Nephron (organoid): ENCODE data around the gene LYSET.
"Not testable (repeated sequence)": the region's sequence is repeated elsewhere in the genome, so short reads cannot be mapped to it uniquely, and the experiment has no call there.

Experiments used
- H3K27ac Mint-ChIP-seq, 3 experiments: 2 replicates each; pipeline ENCODE4 v1.8.0; 2020; ENCODE audit warnings: mixed read lengths in 3 of 3, mild to moderate bottlenecking in 2 of 3, moderate library complexity in 1 of 3
- H3K27me3 Mint-ChIP-seq: 2 replicates; pipeline ENCODE4 v1.8.0; 2021; ENCODE audit warnings: low read depth, mild to moderate bottlenecking, moderate library complexity, mixed read lengths
- H3K36me3 Mint-ChIP-seq: 2 replicates; pipeline ENCODE4 v1.8.0; 2020; ENCODE audit warnings: low read depth, mixed read lengths
- H3K4me1 Mint-ChIP-seq: 2 replicates; pipeline ENCODE4 v1.8.0; 2020; ENCODE audit warnings: mixed read lengths
- H3K4me3 Mint-ChIP-seq, 3 experiments: 2 replicates each; pipeline ENCODE4 v1.8.0; 2020; ENCODE audit warnings: mild to moderate bottlenecking in 3 of 3, mixed read lengths in 3 of 3, moderate library complexity in 2 of 3
- H3K9me3 Mint-ChIP-seq: 2 replicates; pipeline ENCODE4 v1.8.0; 2020; ENCODE audit warnings: mixed read lengths
- CTCF ChIP-seq, 3 experiments: fragments of 200-600 bp; sonication (generic); IDR thresholded peaks; one replicate each; pipeline ENCODE4 v1.5.0; 2021; ENCODE audit warnings: antibody characterized with exemption in 3 of 3; ENCODE audit not compliant: unreplicated experiment in 3 of 3

LYSET gene

GRCh38 chr14:93156693-93157369 lies 28.3 kb upstream of the LYSET start:
- TF ChIP-seq CTCF (IDR thresholded peaks at IDR 0.05; ENCODE audit: unreplicated experiment in 3 of 3) = no peak
- Mint-ChIP-seq H3K4me3 (no peak overlapping the region), H3K36me3 (no peaks in the 10 kb centered on the region), H3K27ac (no peak overlapping the region), H3K9me3 (no peaks in the 10 kb centered on the region), H3K27me3 (peaks cover 3% of the 10 kb centered on the region), H3K4me1 (no peaks in the 10 kb centered on the region)

GRCh38 chr14:93158349-93158748 lies 26.8 kb upstream of the LYSET start:
- H3K36me3 Mint-ChIP-seq, H3K27ac Mint-ChIP-seq, H3K27me3 Mint-ChIP-seq, H3K9me3 Mint-ChIP-seq, H3K4me3 Mint-ChIP-seq, H3K4me1 Mint-ChIP-seq: not testable (repeated sequence)

- not testable (repeated sequence) for H3K9me3 Mint-ChIP-seq, H3K4me3 Mint-ChIP-seq, H3K27me3 Mint-ChIP-seq, H3K36me3 Mint-ChIP-seq, H3K4me1 Mint-ChIP-seq, H3K27ac Mint-ChIP-seq
Observed at GRCh38 chr14:93159625-93160352, 25.3 kb upstream of the LYSET start.

GRCh38 chr14:93160353-93160801 lies 24.7 kb upstream of the LYSET start:
- Mint-ChIP-seq H3K4me3 (no peak overlapping the region), H3K4me1 (no peaks in the 10 kb centered on the region), H3K27me3 (no peaks in the 10 kb centered on the region), H3K27ac (no peak overlapping the region), H3K9me3 (no peaks in the 10 kb centered on the region), H3K36me3 (no peaks in the 10 kb centered on the region)
- TF ChIP-seq CTCF (IDR thresholded peaks at IDR 0.05; ENCODE audit: unreplicated experiment in 3 of 3) = peak; percentile 34 to 50 (median 42)

- H3K9me3 Mint-ChIP-seq = no peaks in the 10 kb centered on the region
- H3K4me1 Mint-ChIP-seq = no peaks in the 10 kb centered on the region
- H3K27me3 Mint-ChIP-seq = no peaks in the 10 kb centered on the region
- H3K4me3 Mint-ChIP-seq = no peak overlapping the region
- no peaks in the 10 kb centered on the region for H3K36me3 Mint-ChIP-seq
- H3K27ac Mint-ChIP-seq = no peak overlapping the region
- no peak for TF ChIP-seq CTCF (IDR thresholded peaks at IDR 0.05; ENCODE audit: unreplicated experiment in 3 of 3)
Observed at GRCh38 chr14:93161411-93161940, 23.6 kb upstream of the LYSET start.

GRCh38 chr14:93163564-93163963 lies 21.6 kb upstream of the LYSET start:
- Mint-ChIP-seq H3K36me3 (no peaks in the 10 kb centered on the region), H3K4me3 (no peak overlapping the region), H3K4me1 (no peaks in the 10 kb centered on the region), H3K9me3 (no peaks in the 10 kb centered on the region), H3K27me3 (peaks cover 4% of the 10 kb centered on the region), H3K27ac (no peak overlapping the region)
- no peak for TF ChIP-seq CTCF (IDR thresholded peaks at IDR 0.05; ENCODE audit: unreplicated experiment in 3 of 3)

GRCh38 chr14:93165271-93166265 lies 19.5 kb upstream of the LYSET start:
- not testable (repeated sequence) for H3K36me3 Mint-ChIP-seq, H3K4me3 Mint-ChIP-seq, H3K4me1 Mint-ChIP-seq, H3K27me3 Mint-ChIP-seq, H3K9me3 Mint-ChIP-seq
- peak overlapping the region; percentile 63 to 90 (median 89) for H3K27ac Mint-ChIP-seq

GRCh38 chr14:93168610-93169009 lies 16.5 kb upstream of the LYSET start:
- H3K27ac Mint-ChIP-seq, H3K27me3 Mint-ChIP-seq, H3K9me3 Mint-ChIP-seq, H3K4me1 Mint-ChIP-seq, H3K36me3 Mint-ChIP-seq, H3K4me3 Mint-ChIP-seq: not testable (repeated sequence)

- H3K9me3 Mint-ChIP-seq, H3K27me3 Mint-ChIP-seq, H3K36me3 Mint-ChIP-seq, H3K4me1 Mint-ChIP-seq, H3K27ac Mint-ChIP-seq, H3K4me3 Mint-ChIP-seq: not testable (repeated sequence)
Observed at GRCh38 chr14:93169619-93170018, 15.5 kb upstream of the LYSET start.

GRCh38 chr14:93170141-93170540 lies 15.0 kb upstream of the LYSET start:
- not testable (repeated sequence) for H3K9me3 Mint-ChIP-seq, H3K4me3 Mint-ChIP-seq, H3K36me3 Mint-ChIP-seq, H3K27ac Mint-ChIP-seq, H3K27me3 Mint-ChIP-seq, H3K4me1 Mint-ChIP-seq
